Spleen (tissue), 11 donors: ENCODE measurements around the gene ALX4. TPM values are rescaled to one million over a fixed set of nuclear protein-coding genes. Genes with fewer than 3 reads are reported as not detected.

Experiments
- DNase-seq: peaks from one replicate; pipeline ENCODE4 v3.0.0-alpha.2; 2020
- H3K27ac ChIP-seq, 8 donors: fragments of 200-600 bp; sonication (generic) in 7 of 8; 1 replicate in 4 of 8; 2 replicates in 4 of 8; pipeline versions ENCODE4 v1.5.0 to v1.8.0; 2016 to 2021; ENCODE audit warnings: inconsistent platforms in 4 of 8, mild to moderate bottlenecking in 4 of 8, moderate library complexity in 1 of 8
- H3K27me3 ChIP-seq, 7 donors: fragments of 200-600 bp; sonication (generic) in 6 of 7; replicated peaks in 1 of 7; 1 replicate in 4 of 7; 2 replicates in 3 of 7; pipeline versions ENCODE4 v1.5.0 to v1.8.0; 2016 to 2021; ENCODE audit warnings: inconsistent platforms in 3 of 7, mild to moderate bottlenecking in 1 of 7
- H3K36me3 ChIP-seq, 6 donors: fragments of 200-600 bp; sonication (generic) in 5 of 6; 1 replicate in 4 of 6; 2 replicates in 2 of 6; pipeline versions ENCODE4 v1.5.0 to v1.8.0; 2016 to 2021; ENCODE audit warnings: inconsistent platforms in 2 of 6
- H3K4me1 ChIP-seq, 6 donors: fragments of 200-600 bp; sonication (generic) in 5 of 6; 1 replicate in 3 of 6; 2 replicates in 3 of 6; pipeline versions ENCODE4 v1.5.0 to v1.8.0; 2016 to 2021; ENCODE audit warnings: inconsistent platforms in 3 of 6
- H3K4me3 ChIP-seq, 8 donors: fragments of 200-600 bp; sonication (generic) in 7 of 8; 1 replicate in 4 of 8; 2 replicates in 4 of 8; pipeline versions ENCODE4 v1.5.0 to v1.8.0; 2016 to 2021; ENCODE audit warnings: inconsistent platforms in 4 of 8, mild to moderate bottlenecking in 4 of 8, moderate library complexity in 2 of 8
- H3K9me3 ChIP-seq, 8 donors: fragments of 200-600 bp; sonication (generic) in 7 of 8; 1 replicate in 4 of 8; 2 replicates in 4 of 8; pipeline versions ENCODE4 v1.5.0 to v1.8.0; 2016 to 2021; ENCODE audit warnings: inconsistent platforms in 4 of 8
- POLR2A ChIP-seq, 3 donors: fragments of 450-650 bp; IDR thresholded peaks; one replicate each; pipeline ENCODE4 v1.5.1; 2017; ENCODE audit warnings: antibody characterized with exemption in 3 of 3, mild to moderate bottlenecking in 1 of 3
- POLR2AphosphoS5 ChIP-seq, 3 donors: sonication (generic); formaldehyde crosslinking; IDR thresholded peaks; one replicate each; pipeline ENCODE4 v1.5.1; 2017; ENCODE audit warnings: antibody characterized with exemption in 3 of 3
- WGBS, 5 donors: extraction: QIAGEN DNeasy Blood & Tissue Kit in 3 of 5; methylation state at CpG; one replicate each; pipeline versions ENCODE4 v1.1.5 to v1.1.7; 2013 to 2018; 5-methylcytosine and 5-hydroxymethylcytosine counted together
- intact Hi-C: fragments of 100-400 bp; cut with DNase I; formaldehyde crosslinking; loops from one replicate; pipeline ENCODE4 v1.15.0; 2023; ENCODE audit warnings: low total_unique reads
- polyA plus RNA-seq, 3 donors: library from polyadenylated mRNA; stranded (reverse); fragments of 200-250 nt; gene quantifications; one replicate each; pipeline ENCODE4 v1.2.1, GENCODE V29; 2013
- total RNA-seq, 7 donors: library from RNA; depleted of rRNA in 3 of 7; stranded (reverse); fragments of >200 nt in 3 of 7; fragmentation: NEBNext Ultra II Directional in 4 of 7; extraction: Animal tissue kit (Norgen Biotek cat#: 25700) in 4 of 7; gene quantifications; one replicate each; pipeline versions ENCODE4 v1.1.0 to v1.2.1, GENCODE V29; 2016 to 2021
- TF ChIP-seq, protein P1 (sequence below), 11 experiments: fragments of 200-600 bp in 7 of 11; fragments of 450-650 bp in 4 of 11; sonication (generic) in 4 of 11; IDR thresholded peaks in 8 of 11; conservative IDR thresholded peaks in 3 of 11; 1 replicate in 7 of 11; 2 replicates in 4 of 11; pipeline versions ENCODE4 v1.4.0 to v1.8.0; 2016 to 2021; ENCODE audit warnings: antibody characterized with exemption in 11 of 11, inconsistent platforms in 4 of 11, mild to moderate bottlenecking in 1 of 11
- donor health status: healthy with polysubstance abuse.
- donor health status: DM: no; HTN: no; CAD: no; lungs with moderate emphysema.
- donor health status: DM: no; HTN: no; CAD: no.
- donor health status: Bipolar disorder and iron deficiency.
- donor health status: healthy.
- donor health status: DM: no; HTN: no; CAD: no.
- donor health status: DM: yes; HTN: yes; CAD: no.

ALX4 gene
- total and polyA plus RNA-seq, 10 donors = 0.11 TPM; not detected in 9

DNA sequence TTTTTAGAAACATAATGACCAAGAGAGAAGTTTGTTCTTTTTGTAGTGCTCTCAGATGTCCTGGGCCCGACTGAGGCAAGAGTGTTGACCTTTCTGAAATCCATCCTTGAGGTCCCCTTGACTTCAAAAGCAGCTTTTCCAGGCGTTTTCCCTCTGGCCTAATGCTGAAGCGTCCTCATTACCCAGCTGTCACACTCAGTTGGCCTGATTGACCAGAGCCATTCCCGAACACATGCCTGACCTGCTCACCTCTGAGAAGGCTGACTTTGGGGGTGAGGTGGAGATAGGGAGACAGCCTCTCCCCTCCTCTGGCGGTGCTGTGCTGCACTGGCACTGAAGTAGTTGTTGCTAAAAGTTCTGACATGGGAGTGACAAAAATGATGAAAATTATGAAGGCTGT lies 66.9 kb downstream of the ALX4 start:
- H3K9me3 ChIP-seq = no peaks in the 10 kb centered on the region
- 73 to 87% (median 81%) methylated on average over 5 of the region's 5 CpGs for WGBS, 5 donors
- no peaks in the 10 kb centered on the region for H3K4me1 ChIP-seq
- no peaks in the 10 kb centered on the region for H3K27me3 ChIP-seq
- TF ChIP-seq POLR2AphosphoS5 (IDR thresholded peaks at IDR 0.05) (no peak), POLR2A (IDR thresholded peaks at IDR 0.05) (no peak)
- TF ChIP-seq, protein P1, sequence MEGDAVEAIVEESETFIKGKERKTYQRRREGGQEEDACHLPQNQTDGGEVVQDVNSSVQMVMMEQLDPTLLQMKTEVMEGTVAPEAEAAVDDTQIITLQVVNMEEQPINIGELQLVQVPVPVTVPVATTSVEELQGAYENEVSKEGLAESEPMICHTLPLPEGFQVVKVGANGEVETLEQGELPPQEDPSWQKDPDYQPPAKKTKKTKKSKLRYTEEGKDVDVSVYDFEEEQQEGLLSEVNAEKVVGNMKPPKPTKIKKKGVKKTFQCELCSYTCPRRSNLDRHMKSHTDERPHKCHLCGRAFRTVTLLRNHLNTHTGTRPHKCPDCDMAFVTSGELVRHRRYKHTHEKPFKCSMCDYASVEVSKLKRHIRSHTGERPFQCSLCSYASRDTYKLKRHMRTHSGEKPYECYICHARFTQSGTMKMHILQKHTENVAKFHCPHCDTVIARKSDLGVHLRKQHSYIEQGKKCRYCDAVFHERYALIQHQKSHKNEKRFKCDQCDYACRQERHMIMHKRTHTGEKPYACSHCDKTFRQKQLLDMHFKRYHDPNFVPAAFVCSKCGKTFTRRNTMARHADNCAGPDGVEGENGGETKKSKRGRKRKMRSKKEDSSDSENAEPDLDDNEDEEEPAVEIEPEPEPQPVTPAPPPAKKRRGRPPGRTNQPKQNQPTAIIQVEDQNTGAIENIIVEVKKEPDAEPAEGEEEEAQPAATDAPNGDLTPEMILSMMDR (IDR thresholded peaks at IDR 0.05 in 8 of 11, conservative IDR thresholded peaks at IDR 0.05 in 3 of 11) = no peak
- no peak overlapping the region for H3K27ac ChIP-seq
- intact Hi-C loops = no loop called here
- peaks cover 0 to 84% (median 13%) of the 10 kb centered on the region in 6 donors for H3K36me3 ChIP-seq
- no peak for DNase-seq
- no peak overlapping the region for H3K4me3 ChIP-seq

DNA sequence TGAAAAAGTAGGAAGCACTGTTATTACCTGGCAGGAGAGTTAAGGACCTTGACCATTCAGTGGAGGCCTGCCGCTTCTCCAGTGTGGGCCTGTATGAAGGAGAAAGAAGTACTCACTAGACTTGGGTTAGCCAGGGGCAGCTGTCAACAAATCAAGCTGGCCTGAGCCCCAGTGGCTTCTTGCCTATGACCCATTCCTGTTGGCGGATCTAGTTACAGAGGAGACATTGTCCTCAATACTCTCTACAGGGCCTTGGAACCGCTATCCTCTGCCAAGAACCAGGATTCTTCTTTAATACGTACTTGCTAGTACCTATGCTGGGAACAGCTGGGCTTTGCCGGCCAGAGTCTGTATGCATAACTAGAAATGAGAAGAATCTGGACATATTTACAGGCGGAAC lies 68.1 kb downstream of the ALX4 start:
- no peaks in the 10 kb centered on the region for H3K4me1 ChIP-seq
- 93 to 100% (median 97%) methylated on average over 6 of the region's 6 CpGs for WGBS, 5 donors
- no peaks in the 10 kb centered on the region for H3K27me3 ChIP-seq
- no peak for DNase-seq
- no peaks in the 10 kb centered on the region for H3K9me3 ChIP-seq
- H3K4me3 ChIP-seq = no peak overlapping the region
- TF ChIP-seq, protein P1 (IDR thresholded peaks at IDR 0.05 in 8 of 11, conservative IDR thresholded peaks at IDR 0.05 in 3 of 11) = no peak
- TF ChIP-seq POLR2A (IDR thresholded peaks at IDR 0.05) (no peak), POLR2AphosphoS5 (IDR thresholded peaks at IDR 0.05) (no peak)
- H3K36me3 ChIP-seq = peaks cover 0 to 92% (median 14%) of the 10 kb centered on the region in 6 donors
- no peak overlapping the region for H3K27ac ChIP-seq
- intact Hi-C loops = no loop called here

DNA sequence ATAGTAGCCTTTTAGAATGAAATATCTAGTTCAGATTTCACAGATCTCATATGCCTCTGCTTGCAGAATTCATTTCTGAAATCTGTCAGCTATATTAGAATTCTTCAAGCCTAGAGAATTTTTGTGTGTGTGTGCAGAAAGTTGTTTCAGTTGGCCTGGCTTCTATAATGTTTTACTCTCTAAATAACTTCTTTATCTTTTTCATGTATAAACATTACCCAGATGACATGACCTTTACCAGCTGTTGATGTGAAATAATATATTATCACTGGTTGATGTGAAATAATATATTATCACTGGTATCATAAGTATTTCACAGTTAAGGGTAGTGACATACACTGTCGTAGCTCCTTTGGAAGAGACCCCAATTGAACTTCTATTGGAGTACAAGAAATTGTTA lies 72.8 kb downstream of the ALX4 start:
- no peaks in the 10 kb centered on the region for H3K4me1 ChIP-seq
- TF ChIP-seq POLR2AphosphoS5 (IDR thresholded peaks at IDR 0.05) (no peak), POLR2A (IDR thresholded peaks at IDR 0.05) (no peak)
- TF ChIP-seq, protein P1 (IDR thresholded peaks at IDR 0.05 in 8 of 11, conservative IDR thresholded peaks at IDR 0.05 in 3 of 11) = no peak
- DNase-seq = no peak
- H3K36me3 ChIP-seq = peaks cover 0 to 93% (median 19%) of the 10 kb centered on the region in 6 donors
- H3K27ac ChIP-seq = no peak overlapping the region
- no peaks in the 10 kb centered on the region for H3K9me3 ChIP-seq
- WGBS, 5 donors = 89 to 100% (median 94%) methylated on average over 1 of the region's 1 CpG
- no peak overlapping the region for H3K4me3 ChIP-seq
- no peaks in the 10 kb centered on the region for H3K27me3 ChIP-seq
- intact Hi-C loops = no loop called here

DNA sequence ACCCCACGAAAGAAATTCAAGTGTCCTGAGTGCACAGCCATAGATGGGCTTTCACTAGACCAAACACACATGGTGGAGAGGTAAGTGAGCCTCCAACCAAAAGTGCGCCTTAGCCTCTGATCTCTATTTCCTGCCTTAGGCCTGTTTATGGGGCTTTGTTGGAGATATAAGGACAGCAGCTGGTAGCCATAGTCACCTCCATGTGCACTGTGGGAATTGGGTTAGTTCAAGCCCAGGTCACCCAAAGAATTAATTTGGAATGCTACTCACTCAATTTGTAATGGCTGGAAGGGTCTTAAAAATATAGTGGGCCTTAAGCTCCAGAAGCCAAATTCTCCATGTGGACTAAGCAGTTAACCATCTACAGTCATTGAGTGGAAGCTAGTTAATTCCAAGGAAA lies 73.6 kb downstream of the ALX4 start:
- TF ChIP-seq POLR2AphosphoS5 (IDR thresholded peaks at IDR 0.05) (no peak), POLR2A (IDR thresholded peaks at IDR 0.05) (no peak)
- TF ChIP-seq, protein P1 (IDR thresholded peaks at IDR 0.05 in 8 of 11, conservative IDR thresholded peaks at IDR 0.05 in 3 of 11) = no peak
- no peaks in the 10 kb centered on the region for H3K27me3 ChIP-seq
- no peaks in the 10 kb centered on the region for H3K4me1 ChIP-seq
- no peak overlapping the region for H3K4me3 ChIP-seq
- H3K36me3 ChIP-seq = peaks cover 0 to 86% (median 19%) of the 10 kb centered on the region in 6 donors
- intact Hi-C loops = no loop called here
- 78 to 100% (median 97%) methylated on average over 2 of the region's 2 CpGs for WGBS, 5 donors
- no peak overlapping the region for H3K27ac ChIP-seq
- H3K9me3 ChIP-seq = no peaks in the 10 kb centered on the region
- no peak for DNase-seq
